Measurements from ENCODE around the gene SUPT3H.
A peak's percentile ranks its signal among the peaks of the same experiment; 100 is the strongest.

The SUPT3H gene

DNA sequence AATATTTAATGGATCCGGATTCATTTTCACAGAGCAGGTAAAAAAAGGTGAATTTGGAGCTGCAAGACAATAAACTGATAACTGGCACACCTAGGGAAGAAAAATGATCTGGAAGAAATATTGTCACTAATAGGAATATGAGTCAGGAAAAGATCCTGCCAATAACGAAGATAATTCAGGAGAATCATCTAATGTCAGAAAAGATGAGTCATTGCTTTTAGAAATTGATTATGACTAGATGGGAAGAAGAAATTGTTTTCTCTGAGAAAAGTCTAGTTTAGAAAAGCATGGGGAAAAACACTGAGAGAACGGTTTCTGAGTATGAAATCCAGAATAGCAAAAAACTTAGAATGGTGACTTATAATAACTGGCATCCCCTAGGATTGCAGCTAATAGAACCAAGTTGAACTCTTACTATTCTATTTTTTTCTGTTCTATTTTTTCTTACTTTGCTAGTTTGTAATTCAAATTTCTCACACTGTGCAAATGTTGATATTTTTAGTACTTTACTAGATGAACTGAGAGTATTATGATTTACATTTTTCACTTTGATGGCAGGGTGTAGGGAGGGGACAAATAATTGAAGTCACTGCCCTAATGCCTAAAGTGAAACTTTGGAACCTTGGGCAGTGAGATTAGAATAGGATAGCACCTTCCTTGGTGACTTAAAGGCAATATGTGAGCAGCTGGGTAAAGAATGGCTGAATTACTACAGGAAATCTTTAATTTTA, 38.2 kb upstream of the SUPT3H start:
- TF ChIP-seq, protein P1, sequence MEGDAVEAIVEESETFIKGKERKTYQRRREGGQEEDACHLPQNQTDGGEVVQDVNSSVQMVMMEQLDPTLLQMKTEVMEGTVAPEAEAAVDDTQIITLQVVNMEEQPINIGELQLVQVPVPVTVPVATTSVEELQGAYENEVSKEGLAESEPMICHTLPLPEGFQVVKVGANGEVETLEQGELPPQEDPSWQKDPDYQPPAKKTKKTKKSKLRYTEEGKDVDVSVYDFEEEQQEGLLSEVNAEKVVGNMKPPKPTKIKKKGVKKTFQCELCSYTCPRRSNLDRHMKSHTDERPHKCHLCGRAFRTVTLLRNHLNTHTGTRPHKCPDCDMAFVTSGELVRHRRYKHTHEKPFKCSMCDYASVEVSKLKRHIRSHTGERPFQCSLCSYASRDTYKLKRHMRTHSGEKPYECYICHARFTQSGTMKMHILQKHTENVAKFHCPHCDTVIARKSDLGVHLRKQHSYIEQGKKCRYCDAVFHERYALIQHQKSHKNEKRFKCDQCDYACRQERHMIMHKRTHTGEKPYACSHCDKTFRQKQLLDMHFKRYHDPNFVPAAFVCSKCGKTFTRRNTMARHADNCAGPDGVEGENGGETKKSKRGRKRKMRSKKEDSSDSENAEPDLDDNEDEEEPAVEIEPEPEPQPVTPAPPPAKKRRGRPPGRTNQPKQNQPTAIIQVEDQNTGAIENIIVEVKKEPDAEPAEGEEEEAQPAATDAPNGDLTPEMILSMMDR (conservative IDR thresholded peaks at IDR 0.05): no peak
- H3K27ac ChIP-seq: no peak overlapping the region

DNA sequence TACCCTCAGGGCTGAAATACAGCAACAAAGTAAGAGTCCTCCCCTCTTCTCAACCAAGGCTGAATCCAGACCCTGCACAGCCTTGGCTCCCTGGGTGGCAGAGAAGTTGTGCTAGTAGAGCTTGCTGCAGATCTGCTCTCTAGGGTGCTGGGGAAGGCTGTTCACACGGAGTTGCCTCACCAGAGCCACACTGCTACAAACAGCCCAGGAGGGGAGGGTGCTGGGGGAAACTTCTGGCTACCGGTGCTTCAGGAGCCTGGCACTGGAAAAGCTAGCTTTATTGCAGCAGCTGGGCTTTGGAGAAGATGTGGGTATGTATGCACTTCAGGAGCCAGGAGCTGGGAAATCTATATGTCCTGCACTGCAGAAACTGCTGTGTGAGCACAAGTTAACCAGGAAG, 37.6 kb upstream of the SUPT3H start:
- H3K27ac ChIP-seq: no peak overlapping the region
- TF ChIP-seq, protein P1 (conservative IDR thresholded peaks at IDR 0.05): no peak

DNA sequence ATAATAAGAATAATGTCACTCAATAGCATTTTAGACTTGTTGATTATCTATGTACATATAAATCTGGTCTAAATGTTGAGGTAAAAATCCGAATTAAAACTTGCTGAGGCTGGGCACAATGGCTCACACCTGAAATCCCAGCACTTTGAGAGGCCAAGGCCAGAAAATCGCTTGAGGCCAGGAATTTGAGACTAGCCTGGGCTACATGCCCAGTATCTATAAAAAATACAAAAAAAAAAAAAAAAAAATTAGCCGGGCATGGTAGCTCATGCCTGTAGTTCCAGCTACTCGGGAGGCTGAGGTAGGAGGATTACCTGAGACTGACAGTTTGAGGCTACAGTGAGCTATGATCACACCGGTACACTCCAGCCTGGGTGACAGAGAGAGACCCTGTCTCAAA, 34.2 kb upstream of the SUPT3H start:
- TF ChIP-seq, protein P1 (conservative IDR thresholded peaks at IDR 0.05): no peak
- H3K27ac ChIP-seq: peak overlapping the region; percentile 15

DNA sequence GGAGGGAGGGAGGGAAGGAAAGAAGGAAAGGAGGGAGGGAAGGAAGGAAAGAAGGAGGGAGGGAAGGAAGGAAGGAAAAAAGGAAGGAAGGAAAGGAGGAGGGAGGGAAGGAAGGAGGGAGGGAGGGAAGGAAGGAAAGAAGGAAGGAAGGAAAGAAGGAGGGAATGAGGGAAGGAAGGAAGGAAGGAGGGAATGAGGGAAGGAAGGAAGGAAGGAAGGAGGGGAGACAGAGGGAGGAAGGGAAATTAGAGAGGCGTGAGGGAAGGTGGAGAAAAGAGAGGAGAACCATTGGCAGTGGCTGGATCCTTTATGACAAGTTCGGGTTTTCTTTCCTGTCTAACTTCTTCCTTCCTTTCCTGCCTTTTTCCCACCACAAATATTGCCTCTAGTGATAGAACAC, 22.3 kb upstream of the SUPT3H start:
- TF ChIP-seq, protein P1 (conservative IDR thresholded peaks at IDR 0.05): no peak
- no peak overlapping the region for H3K27ac ChIP-seq

DNA sequence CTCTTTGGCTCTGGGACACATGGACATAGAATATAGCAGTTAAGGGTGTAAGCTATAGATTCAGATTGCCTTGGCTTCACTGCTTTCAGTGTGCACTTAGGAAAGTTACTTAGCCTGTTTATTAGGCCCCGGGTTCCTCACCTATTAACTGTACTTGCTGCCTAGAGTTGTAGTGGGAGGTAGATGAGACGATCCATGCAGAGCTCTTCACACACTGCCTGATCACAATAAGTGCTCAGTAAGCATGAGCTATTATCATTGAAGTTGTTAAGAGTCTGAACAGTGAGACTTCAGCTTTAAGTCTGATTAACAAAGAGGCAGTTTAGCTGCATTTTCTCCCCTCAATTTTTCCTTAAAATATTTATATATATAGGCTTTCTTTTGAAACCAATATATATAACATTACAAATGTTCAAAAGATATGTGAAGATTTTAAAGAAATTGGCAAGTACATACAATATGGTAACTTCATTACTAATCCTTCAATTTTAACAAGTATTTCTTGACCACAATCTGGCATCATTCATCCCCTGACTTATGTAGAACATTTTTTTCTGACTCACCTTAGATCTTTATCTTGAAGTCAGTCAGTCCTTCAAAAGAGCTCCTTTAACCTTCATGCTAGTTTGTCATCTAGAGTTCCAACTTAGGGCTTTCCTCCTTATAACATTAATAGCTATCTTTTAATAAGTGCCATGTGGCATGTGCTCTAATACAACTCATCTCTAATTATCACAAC, 20.5 kb upstream of the SUPT3H start:
- TF ChIP-seq, protein P1 (conservative IDR thresholded peaks at IDR 0.05): no peak
- no peak overlapping the region for H3K27ac ChIP-seq

DNA sequence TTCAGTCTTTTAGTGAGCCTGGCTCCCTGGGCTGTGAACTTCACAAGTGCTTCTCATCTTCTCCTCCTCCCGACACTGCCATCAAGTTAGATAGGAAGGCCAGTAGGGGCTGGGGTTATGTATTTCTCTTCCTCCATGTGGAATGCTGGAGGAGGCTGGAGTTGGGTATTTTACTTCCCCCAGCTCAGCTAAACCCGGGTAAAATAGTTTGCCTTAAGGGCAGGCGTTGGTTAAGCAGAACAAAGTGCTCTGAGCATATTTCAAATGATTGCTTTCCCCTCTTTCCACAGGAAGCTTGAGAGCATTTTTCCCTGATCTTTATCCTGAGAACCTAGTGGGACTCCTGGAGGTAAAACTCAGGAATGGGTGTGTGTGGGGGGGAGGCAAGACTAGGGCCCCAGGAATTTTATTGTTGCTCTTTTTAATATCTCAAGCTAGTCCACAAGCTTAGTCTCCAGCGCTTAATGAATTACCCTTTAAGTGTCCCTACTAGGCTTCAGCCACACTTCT, 16.9 kb upstream of the SUPT3H start:
- TF ChIP-seq, protein P1 (conservative IDR thresholded peaks at IDR 0.05): no peak

DNA sequence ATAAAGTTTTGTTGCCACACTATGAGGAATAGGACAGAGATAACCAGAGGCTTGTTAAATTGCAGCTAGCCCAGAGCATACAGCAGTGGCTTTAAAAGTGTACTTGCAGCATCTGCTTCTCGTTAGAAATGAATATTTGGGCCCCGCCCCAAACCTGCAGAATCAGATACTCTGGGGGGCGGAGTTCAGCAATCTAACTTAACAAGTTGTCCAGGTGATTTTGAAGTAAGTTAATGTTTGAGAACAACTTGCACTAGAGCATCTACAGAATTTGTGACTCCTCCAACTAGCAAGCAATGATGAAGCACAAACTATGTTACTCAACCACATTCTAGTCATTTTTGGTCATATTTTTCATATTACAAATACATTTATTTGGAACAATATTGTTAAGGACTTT, 10.6 kb upstream of the SUPT3H start:
- TF ChIP-seq, protein P1 (conservative IDR thresholded peaks at IDR 0.05): no peak

More for the DNA sequence above, 16.9 kb upstream of the SUPT3H start:
- H3K27ac ChIP-seq: no peak overlapping the region

More for the DNA sequence above, 10.6 kb upstream of the SUPT3H start:
- H3K27ac ChIP-seq: no peak overlapping the region

All from VCaP (cell line).